SK-N-MC (cell line): Measurements from ENCODE around the gene SUFU.

ENCODE experiments used
- EZH2 ChIP-seq: fragments of 200-600 bp; sonication (generic); IDR thresholded peaks from one replicate; pipeline ENCODE4 v1.6.1; 2017; ENCODE audit warnings: antibody characterized with exemption
- FOXP2 ChIP-seq: optimal IDR thresholded peaks from 2 replicates; pipeline ENCODE3; 2011; ENCODE audit warnings: mild to moderate bottlenecking, moderate library complexity; ENCODE audit not compliant: insufficient read depth; ENCODE audit errors: extremely low read length, control extremely low read depth
- POLR2AphosphoS5 ChIP-seq: IDR thresholded peaks from 2 replicates; pipeline ENCODE4 v1.6.1; 2012; ENCODE audit warnings: mild to moderate bottlenecking, low read depth, low read length, borderline replicate concordance

- TF ChIP-seq FOXP2 (no peak), EZH2 (no peak), POLR2AphosphoS5 (no peak)
Observed at GRCh38 chr10:102675011-102675665, 171.4 kb downstream of the SUFU start.
